Thyroid gland (tissue), 4 donors: ENCODE data around the gene ICE2.

ENCODE experiments used
- POLR2A ChIP-seq, 2 donors: fragments of 450-650 bp; IDR thresholded peaks; one replicate each; pipeline ENCODE4 v1.6.1; 2017; ENCODE audit warnings: antibody characterized with exemption in 2 of 2, mild to moderate bottlenecking in 2 of 2, moderate library complexity in 1 of 2
- TF ChIP-seq, protein P1 (sequence below), 6 experiments: fragments of 200-600 bp in 3 of 6; fragments of 450-650 bp in 3 of 6; sonication (generic) in 3 of 6; IDR thresholded peaks; one replicate each; pipeline ENCODE4 v1.5.1; 2016 to 2019; ENCODE audit warnings: antibody characterized with exemption in 6 of 6, mild to moderate bottlenecking in 2 of 6, inconsistent platforms in 1 of 6, moderate library complexity in 1 of 6

DNA sequence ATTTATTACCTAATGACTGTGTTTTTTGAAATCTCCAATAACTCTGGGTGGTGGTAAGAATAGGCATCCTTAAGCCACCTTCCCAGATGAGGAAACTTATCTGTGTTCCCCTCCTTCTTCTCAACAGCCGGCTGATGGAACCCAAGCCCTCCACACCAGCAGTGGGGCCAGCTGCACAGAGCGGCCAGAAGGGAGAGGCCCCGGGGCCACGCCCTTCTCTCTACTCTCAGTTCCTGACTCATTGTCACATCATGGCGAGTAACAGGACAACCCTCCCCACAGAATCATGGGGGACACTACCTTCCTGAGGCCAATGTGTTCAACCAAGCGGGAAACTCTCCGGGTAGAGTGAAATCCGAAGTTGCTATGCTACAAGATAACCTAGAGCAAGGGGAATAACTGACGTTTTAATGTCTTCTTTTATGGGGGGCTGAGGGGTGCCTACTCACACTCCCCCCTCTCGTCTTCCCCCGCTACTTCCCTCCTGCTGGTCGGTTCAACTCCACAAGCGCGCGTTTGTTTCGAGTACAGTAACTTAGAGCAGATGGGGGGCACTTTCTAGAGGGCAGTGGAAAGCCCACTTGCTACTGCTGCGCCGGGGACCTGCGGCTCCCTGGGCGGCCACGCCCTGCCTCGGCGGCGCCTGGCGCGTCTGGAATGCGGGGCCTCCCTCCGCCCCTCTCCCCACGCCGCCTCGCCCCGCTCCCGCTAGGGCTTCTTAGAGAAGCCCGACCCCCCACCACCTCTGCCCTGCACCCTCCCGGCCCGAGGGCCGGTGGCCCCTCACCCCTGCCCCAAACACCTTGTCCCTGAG lies 81.8 kb downstream of the ICE2 start:
- TF ChIP-seq, protein P1, sequence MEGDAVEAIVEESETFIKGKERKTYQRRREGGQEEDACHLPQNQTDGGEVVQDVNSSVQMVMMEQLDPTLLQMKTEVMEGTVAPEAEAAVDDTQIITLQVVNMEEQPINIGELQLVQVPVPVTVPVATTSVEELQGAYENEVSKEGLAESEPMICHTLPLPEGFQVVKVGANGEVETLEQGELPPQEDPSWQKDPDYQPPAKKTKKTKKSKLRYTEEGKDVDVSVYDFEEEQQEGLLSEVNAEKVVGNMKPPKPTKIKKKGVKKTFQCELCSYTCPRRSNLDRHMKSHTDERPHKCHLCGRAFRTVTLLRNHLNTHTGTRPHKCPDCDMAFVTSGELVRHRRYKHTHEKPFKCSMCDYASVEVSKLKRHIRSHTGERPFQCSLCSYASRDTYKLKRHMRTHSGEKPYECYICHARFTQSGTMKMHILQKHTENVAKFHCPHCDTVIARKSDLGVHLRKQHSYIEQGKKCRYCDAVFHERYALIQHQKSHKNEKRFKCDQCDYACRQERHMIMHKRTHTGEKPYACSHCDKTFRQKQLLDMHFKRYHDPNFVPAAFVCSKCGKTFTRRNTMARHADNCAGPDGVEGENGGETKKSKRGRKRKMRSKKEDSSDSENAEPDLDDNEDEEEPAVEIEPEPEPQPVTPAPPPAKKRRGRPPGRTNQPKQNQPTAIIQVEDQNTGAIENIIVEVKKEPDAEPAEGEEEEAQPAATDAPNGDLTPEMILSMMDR (IDR thresholded peaks at IDR 0.05), result no peak
- TF ChIP-seq POLR2A (IDR thresholded peaks at IDR 0.05), result peak in 1 of 2 donors; percentile 59
